Thyroid gland (tissue), 4 donors: ENCODE measurements around the gene CCSER1. TPM values are rescaled to one million over a fixed set of nuclear protein-coding genes. Genes with fewer than 3 reads are reported as not detected.

Experiments
- DNase-seq, 2 donors: peaks; one replicate each; pipeline ENCODE4 v3.0.0-alpha.2; 2019
- H3K27ac ChIP-seq, 3 donors: fragments of 200-600 bp; sonication (generic); 1 replicate in 2 of 3; 2 replicates in 1 of 3; pipeline ENCODE4 v1.5.1; 2016 to 2019; ENCODE audit warnings: mild to moderate bottlenecking in 1 of 3, moderate library complexity in 1 of 3
- H3K27me3 ChIP-seq: fragments of 200-600 bp; sonication (generic); one replicate; pipeline ENCODE4 v1.5.1; 2019
- H3K36me3 ChIP-seq, 2 donors: fragments of 200-600 bp; sonication (generic); one replicate each; pipeline ENCODE4 v1.5.1; 2016 to 2019
- H3K4me1 ChIP-seq, 2 donors: fragments of 200-600 bp; sonication (generic); one replicate each; pipeline ENCODE4 v1.5.1; 2017 to 2019
- H3K4me3 ChIP-seq, 3 donors: fragments of 200-600 bp; sonication (generic); replicated peaks in 1 of 3; 1 replicate in 2 of 3; 2 replicates in 1 of 3; pipeline ENCODE4 v1.5.1; 2016; ENCODE audit warnings: mild to moderate bottlenecking in 1 of 3
- H3K9me3 ChIP-seq: fragments of 200-600 bp; sonication (generic); one replicate; pipeline ENCODE4 v1.5.1; 2017
- POLR2A ChIP-seq, 2 donors: fragments of 450-650 bp; IDR thresholded peaks; one replicate each; pipeline ENCODE4 v1.6.1; 2017; ENCODE audit warnings: antibody characterized with exemption in 2 of 2, mild to moderate bottlenecking in 2 of 2, moderate library complexity in 1 of 2
- WGBS, 2 donors: methylation state at CpG; one replicate each; pipeline ENCODE4 v1.1.5; 2017; 5-methylcytosine and 5-hydroxymethylcytosine counted together
- intact Hi-C: fragments of 100-400 bp; cut with DNase I; formaldehyde crosslinking; loops from one replicate; pipeline ENCODE4 v1.15.1; 2023
- total RNA-seq, 4 donors: library from RNA; depleted of rRNA; stranded (reverse); fragments of >200 nt; gene quantifications; one replicate each; pipeline ENCODE4 v1.2.3, GENCODE V29; 2016
- TF ChIP-seq, protein P1 (sequence below), 6 experiments: fragments of 200-600 bp in 3 of 6; fragments of 450-650 bp in 3 of 6; sonication (generic) in 3 of 6; IDR thresholded peaks; one replicate each; pipeline ENCODE4 v1.5.1; 2016 to 2019; ENCODE audit warnings: antibody characterized with exemption in 6 of 6, mild to moderate bottlenecking in 2 of 6, inconsistent platforms in 1 of 6, moderate library complexity in 1 of 6

CCSER1 gene
- total RNA-seq, 4 donors from 2014 or later: 37.7 to 52.3 (median 43.3) TPM

DNA sequence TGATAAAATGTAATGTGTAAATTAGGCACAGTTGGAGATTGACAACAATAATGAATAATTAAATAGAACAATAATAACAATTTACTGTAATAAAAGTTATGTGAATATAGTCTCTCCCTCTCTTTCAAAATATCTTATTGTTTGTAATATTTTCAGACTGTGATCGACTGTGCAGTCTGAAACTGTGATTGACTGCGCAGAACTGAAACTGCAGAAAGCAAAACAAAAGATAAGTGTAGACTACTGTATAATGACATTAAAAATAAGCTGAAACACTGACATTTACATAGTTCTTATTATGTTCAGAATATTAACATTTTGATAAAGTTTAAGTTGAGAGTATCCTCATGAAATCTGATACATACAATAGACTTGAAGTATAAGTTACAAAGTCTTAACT is 371.0 kb downstream of the CCSER1 start:
- WGBS, 2 donors: 91 to 94% methylated on average over 2 of the region's 2 CpGs
- Histone ChIP-seq H3K4me1 (peaks cover 0 to 4% of the 10 kb centered on the region in 2 donors), H3K4me3 (no peak overlapping the region), H3K36me3 (no peaks in the 10 kb centered on the region), H3K9me3 (no peaks in the 10 kb centered on the region), H3K27ac (no peak overlapping the region), H3K27me3 (no peaks in the 10 kb centered on the region)
- TF ChIP-seq POLR2A (IDR thresholded peaks at IDR 0.05): no peak
- TF ChIP-seq, protein P1, sequence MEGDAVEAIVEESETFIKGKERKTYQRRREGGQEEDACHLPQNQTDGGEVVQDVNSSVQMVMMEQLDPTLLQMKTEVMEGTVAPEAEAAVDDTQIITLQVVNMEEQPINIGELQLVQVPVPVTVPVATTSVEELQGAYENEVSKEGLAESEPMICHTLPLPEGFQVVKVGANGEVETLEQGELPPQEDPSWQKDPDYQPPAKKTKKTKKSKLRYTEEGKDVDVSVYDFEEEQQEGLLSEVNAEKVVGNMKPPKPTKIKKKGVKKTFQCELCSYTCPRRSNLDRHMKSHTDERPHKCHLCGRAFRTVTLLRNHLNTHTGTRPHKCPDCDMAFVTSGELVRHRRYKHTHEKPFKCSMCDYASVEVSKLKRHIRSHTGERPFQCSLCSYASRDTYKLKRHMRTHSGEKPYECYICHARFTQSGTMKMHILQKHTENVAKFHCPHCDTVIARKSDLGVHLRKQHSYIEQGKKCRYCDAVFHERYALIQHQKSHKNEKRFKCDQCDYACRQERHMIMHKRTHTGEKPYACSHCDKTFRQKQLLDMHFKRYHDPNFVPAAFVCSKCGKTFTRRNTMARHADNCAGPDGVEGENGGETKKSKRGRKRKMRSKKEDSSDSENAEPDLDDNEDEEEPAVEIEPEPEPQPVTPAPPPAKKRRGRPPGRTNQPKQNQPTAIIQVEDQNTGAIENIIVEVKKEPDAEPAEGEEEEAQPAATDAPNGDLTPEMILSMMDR (IDR thresholded peaks at IDR 0.05): no peak
- no peak for DNase-seq
- intact Hi-C loops: no loop called here

DNA sequence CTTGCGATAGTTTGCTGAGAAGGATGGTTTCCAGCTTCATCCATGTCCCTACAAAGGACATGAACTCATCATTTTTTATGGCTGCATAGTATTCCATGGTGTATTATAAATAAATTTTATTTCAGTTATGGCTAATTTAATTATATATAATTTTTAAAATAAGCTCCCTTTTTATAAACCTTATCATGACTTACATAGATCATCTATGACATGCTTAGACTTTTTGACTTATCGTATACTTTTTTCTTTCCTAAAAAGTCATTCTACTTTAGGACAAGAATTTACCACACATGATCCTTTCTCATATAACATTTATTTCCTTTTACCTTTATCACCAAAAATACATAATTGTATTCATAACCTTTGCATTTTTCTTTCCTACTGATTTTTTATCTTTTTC is 376.5 kb downstream of the CCSER1 start:
- H3K4me3 ChIP-seq: no peak overlapping the region
- 96 to 97% methylated on average over 2 of the region's 2 CpGs for WGBS, 2 donors
- intact Hi-C loops: no loop called here
- no peaks in the 10 kb centered on the region for H3K36me3 ChIP-seq
- H3K27ac ChIP-seq: no peak overlapping the region
- no peaks in the 10 kb centered on the region for H3K27me3 ChIP-seq
- no peaks in the 10 kb centered on the region for H3K9me3 ChIP-seq
- no peak for TF ChIP-seq POLR2A (IDR thresholded peaks at IDR 0.05)
- TF ChIP-seq, protein P1 (IDR thresholded peaks at IDR 0.05): no peak
- peaks cover 6 to 7% of the 10 kb centered on the region in 2 donors for H3K4me1 ChIP-seq
- DNase-seq: no peak

DNA sequence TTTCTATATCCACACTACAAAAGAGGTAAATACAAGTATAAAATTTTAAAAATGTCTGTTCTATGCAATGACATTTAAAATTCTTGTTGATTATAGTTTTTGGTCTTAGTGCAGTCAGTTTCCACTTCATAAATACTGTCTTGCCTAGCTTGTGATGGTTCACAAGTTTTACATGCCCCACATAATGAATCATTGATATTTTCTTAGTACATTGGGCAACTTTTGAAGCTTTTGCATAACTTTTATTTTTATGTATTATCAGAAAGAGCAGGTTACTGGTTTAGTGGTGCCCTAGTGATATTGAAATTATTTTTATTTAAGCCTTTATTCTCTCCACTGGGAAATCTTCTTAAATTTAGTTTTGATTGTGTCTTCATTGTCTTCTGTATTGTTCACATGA is 388.0 kb downstream of the CCSER1 start:
- intact Hi-C loops: no loop called here
- Histone ChIP-seq H3K27ac (no peak overlapping the region), H3K36me3 (no peaks in the 10 kb centered on the region), H3K27me3 (no peaks in the 10 kb centered on the region), H3K9me3 (no peaks in the 10 kb centered on the region), H3K4me3 (no peak overlapping the region), H3K4me1 (no peaks in the 10 kb centered on the region)
- no peak for DNase-seq
- TF ChIP-seq POLR2A (IDR thresholded peaks at IDR 0.05): no peak
- TF ChIP-seq, protein P1 (IDR thresholded peaks at IDR 0.05): no peak

DNA sequence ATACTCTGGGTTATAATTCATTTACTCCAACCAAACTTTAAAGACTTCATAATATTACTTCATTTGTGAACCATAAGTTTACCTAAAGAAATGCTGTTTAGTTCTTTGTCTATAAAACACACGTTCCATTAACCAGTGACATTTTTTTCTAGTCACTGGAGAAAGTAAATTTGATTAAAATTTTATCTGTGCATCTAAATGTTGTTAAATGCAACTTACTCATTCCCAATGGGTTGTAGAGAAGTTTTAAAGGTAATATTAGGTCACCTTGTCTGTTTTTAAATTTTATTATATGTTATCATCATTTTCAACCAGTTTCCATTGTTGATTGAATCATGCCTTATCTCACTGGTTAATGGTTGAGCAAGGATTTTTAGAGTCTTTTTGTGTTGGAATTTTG is 401.4 kb downstream of the CCSER1 start:
- Histone ChIP-seq H3K4me1 (no peaks in the 10 kb centered on the region), H3K36me3 (no peaks in the 10 kb centered on the region), H3K27me3 (no peaks in the 10 kb centered on the region), H3K27ac (no peak overlapping the region), H3K4me3 (no peak overlapping the region), H3K9me3 (no peaks in the 10 kb centered on the region)
- no peak for DNase-seq
- no peak for TF ChIP-seq POLR2A (IDR thresholded peaks at IDR 0.05)
- TF ChIP-seq, protein P1 (IDR thresholded peaks at IDR 0.05): no peak
- intact Hi-C loops: no loop called here
- WGBS, 2 donors: 90 to 93% methylated on average over 1 of the region's 1 CpG

DNA sequence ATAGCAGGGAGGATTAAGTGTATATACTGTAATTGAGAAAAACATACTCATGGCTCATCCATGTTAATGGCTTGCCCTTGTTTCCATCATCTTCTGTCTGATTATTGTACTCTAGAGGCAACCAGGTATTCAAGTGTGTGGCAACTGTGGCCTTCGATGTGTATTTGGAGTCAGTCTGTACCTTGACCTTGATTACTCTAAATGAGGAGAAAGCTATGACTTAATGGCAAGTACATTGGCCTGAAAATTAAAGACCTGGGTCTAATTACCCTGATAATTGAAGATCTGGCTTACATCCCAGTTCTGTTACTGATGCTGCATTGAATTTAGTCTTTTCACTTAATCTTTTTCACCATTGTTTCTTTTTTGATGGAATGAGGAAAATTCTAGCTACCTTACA is 409.2 kb downstream of the CCSER1 start:
- intact Hi-C loops: no loop called here
- Histone ChIP-seq H3K36me3 (no peaks in the 10 kb centered on the region), H3K4me3 (no peak overlapping the region), H3K27me3 (no peaks in the 10 kb centered on the region), H3K4me1 (no peaks in the 10 kb centered on the region), H3K27ac (no peak overlapping the region), H3K9me3 (no peaks in the 10 kb centered on the region)
- WGBS, 2 donors: 95 to 100% methylated on average over 1 of the region's 1 CpG
- no peak for DNase-seq
- no peak for TF ChIP-seq POLR2A (IDR thresholded peaks at IDR 0.05)
- TF ChIP-seq, protein P1 (IDR thresholded peaks at IDR 0.05): no peak
